ENCODE measurements around the gene PLS3.
"Not testable (repeated sequence)": the region's sequence is repeated elsewhere in the genome, so short reads cannot be mapped to it uniquely, and the experiment has no call there.

Gene PLS3, protein sequence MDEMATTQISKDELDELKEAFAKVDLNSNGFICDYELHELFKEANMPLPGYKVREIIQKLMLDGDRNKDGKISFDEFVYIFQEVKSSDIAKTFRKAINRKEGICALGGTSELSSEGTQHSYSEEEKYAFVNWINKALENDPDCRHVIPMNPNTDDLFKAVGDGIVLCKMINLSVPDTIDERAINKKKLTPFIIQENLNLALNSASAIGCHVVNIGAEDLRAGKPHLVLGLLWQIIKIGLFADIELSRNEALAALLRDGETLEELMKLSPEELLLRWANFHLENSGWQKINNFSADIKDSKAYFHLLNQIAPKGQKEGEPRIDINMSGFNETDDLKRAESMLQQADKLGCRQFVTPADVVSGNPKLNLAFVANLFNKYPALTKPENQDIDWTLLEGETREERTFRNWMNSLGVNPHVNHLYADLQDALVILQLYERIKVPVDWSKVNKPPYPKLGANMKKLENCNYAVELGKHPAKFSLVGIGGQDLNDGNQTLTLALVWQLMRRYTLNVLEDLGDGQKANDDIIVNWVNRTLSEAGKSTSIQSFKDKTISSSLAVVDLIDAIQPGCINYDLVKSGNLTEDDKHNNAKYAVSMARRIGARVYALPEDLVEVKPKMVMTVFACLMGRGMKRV

DNA sequence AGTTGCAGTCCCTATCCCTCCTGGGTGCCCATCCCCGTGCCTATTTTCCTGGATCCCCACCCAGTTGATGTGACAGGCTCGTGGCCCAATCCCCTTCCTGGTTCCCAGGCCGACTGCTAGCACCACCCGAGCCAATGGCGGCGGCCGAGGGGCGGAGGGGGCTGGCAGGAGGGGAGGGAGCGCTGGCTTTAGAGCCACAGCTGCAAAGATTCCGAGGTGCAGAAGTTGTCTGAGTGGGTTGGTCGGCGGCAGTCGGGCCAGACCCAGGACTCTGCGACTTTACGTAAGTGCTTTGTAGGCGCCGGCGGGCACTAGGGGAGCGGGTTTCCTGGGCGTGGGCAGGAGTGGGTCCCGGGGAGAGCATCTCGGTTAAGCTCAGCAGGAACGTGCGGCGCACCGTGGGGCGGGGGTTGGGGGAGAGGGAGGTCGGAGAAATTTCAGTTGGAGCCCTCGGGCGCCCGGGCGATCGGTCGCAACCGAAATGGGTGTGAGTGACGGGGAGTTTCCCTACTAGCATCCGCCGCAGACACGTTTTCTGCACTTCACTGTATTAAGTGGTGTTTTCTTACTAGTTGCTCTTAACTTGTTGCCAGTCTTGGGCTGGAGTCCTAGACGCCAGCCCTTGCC, at the start of gene PLS3:
Gene PLS3 (plus strand): TSS at position 197 of the 627 bp plus-strand sequence. CDS start 49,077 bp downstream, outside the sequence.
- DNase-seq = no peak

DNA sequence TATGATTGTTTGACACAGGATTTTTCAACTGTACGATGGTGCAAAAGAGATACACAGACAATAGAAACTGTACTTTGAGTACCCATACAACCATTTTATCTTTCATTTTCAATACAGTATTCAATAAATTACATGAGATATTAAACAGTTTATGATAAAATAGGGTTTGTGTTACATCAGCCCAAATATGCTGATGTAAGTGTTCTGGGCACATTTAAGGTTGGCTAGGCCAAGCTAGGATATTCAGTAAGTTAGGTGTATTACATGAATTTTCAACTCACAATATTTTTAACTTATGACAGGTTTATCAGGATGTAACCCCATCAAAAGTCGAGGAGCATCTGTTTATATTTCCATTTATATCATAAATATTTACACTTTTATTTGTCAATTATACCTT, 42.9 kb upstream of the PLS3 start:
- no peak for DNase-seq

DNA sequence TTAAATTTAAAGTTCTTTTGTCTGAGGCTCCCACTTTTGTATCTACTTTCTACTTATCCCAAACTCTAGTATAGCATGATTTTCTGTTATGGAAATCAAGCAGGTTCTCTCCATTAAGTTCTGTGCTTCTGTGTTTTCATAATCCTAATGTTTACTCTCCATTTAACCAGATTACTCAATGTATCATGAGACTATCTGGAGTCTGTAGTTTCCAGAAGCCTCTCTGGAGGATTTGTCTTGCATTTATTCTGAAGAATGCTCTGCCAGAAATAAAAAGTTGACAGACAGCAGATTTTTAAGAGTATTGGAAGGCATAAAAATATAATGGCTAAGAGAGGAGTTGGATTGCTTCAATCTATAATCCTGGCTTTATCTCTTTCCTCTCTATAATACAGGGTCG, 39.2 kb upstream of the PLS3 start:
- no peak for DNase-seq

DNA sequence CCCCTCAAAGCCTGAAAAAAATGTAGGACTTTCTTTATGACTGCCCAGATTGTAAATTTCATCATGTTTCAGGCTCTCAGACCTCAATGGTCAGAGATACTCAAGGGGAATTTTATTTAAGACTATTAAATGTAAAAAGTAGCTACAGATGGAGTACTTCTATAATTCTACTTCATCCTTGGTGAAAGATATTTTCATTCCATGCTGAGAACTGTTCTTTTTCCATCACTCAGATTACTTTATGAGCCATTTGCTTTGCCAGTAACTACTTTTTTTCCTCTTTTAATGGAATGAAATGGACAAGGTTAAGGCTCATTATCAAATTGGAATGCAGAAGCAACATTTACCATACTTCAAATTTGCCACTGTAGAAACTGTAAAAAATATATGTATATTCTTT, 38.0 kb upstream of the PLS3 start:
- no peak for DNase-seq

DNA sequence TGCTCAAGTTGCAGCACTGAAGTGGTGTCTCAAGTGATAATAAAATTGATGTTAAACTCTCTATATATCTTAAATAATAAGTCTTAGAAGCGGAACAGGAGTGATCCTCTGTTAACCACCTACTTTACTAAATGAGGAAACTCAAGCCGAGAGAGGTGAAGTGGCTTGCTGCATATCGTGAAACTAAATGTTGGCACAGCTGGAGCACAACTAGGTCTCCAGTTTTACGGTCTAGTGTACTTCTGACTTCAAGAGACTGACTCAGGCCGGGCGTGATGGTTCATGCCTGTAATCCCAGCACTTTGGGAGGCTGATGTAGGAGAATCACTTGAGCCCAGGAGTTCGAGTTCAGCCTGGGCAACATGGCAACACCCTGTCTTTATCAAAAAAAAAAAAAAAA, 35.5 kb upstream of the PLS3 start:
- DNase-seq = no peak

DNA sequence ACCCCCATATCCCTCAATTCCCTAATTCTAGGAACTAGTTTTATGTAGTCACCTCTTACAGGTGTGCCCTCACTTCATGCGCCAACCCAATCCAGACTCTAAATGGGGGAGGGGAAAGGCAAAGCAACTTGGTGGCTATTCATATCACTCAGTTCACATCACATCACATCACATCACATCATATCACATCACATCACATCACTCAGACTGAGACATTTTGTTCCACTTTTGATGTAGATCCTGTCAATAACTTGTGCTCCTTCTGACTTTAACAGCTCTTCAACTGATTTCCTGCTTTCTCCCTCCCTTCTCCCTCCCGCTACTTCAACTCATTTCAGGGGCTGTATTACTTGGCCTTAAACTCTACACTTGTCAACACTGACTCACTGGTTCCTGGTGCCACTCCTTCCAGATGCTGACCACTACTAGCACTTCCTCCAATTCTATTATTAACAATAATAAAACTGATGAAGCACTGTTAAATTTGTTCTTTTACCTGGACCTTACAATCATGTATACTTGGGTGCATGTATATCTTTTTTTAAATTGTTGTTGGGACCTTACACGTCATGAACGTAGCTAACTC, 29.1 kb upstream of the PLS3 start:
- no peak for DNase-seq

DNA sequence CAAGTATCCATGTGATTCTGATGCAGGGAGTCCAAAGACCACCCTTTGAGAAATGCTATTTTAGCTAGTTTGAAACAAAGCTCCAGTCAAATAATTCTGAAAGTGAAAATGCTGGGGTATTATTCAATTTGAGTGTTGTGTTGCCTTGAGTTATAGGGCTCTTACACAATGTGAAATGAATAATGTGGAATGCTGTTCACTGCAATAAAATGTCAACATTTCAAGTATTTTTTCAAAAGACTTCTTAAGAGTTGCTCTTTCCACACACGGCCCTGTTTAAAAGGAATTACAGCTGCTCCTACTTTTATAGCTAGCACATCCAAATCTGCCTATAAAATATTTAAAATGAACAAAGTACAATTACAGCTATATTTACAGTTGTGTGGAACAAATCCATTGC, 27.5 kb upstream of the PLS3 start:
- DNase-seq = no peak

DNA sequence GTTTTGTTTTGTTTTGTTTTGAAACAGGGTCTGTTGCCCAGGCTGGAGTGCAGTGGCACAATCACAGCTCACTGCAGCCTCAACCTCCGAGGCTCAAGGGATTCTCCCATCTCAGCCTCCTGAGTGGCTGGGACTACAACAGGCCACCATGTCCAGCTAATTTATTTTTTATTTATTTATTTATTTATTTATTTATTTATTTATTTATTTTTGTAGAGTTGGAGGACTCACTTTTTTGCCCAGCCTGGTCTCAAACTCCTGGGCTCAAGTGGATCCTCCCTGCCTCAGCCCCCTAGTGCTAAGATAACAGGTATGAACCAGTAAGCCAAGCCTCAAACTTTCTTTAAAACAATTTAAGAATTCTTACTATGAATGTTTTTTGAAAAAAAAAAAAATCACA, 26.6 kb upstream of the PLS3 start:
- no peak for DNase-seq

DNA sequence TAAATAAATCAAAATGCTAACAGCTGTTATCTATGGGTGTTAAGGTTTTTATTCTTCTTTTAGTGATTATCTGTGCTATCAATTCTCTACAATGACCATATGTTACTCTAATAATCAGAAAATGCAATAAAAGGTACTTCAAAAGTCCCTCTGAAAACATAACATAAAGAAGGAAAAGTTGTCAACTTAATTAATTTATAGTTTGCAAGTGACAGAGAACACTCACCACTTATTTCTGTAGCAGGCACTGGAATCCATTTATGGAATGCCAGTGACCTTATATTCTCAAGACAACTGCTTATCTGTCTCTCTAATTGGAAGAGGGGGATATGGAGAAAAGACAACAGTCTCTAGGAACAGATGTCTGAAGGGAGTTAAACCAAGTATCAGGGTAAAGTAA, 25.6 kb upstream of the PLS3 start:
- DNase-seq = no peak

DNA sequence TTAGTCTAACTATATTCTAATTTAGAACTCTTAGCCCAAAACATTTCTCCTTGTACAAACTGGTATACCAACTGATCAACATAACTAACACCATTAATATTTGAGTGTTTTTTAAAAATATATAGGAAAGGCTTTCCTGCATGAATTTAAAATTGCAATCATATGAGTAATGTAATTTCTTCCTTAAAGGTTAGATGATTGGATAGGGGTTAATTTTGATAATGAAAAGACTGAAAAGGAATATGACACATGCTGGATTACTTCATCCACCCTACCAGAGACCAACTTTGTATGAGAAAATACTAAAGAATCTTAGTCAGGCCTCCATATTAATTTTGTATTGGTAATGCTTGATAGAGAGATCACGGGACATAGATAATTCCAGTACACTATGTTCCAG, 25.1 kb upstream of the PLS3 start:
- no peak for DNase-seq

DNA sequence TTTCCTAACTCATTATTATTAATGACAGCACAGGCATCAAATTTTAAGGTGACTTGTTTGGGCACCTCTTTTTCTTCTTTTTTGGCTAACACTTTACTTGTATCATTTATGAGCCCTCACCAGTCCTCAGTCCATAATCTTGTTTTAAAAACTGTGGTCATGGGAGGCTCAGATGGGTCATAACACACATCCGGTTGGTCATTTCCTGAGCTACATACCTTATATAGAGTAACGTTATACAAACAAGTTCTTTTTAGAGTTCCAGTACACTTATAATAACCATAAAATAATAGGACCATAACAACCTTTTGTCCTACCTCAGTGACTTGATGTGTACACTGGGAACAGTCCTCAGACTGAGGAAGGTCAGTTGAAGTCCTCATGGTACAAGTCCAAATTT, 21.1 kb upstream of the PLS3 start:
- DNase-seq = no peak

DNA sequence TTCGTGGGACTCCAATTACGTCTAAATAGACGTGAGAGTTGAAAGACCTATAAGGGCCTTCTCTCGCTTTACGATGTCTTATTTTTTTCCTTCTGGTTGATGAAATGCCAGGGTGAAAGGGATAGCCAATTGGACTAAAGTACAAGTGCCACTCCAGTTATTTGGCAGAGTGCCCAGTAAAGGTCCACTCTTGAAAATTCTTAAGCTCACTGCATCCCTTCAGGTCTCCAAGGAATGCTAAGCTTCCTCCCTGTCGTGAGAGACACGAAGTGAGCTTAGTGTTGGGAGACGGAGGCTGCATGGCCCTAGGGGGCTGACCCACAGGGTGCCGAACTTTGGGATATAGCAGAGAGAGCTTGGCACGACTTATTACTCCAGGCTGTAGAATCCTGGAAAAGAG, 19.9 kb upstream of the PLS3 start:
- not testable (repeated sequence) for DNase-seq

DNA sequence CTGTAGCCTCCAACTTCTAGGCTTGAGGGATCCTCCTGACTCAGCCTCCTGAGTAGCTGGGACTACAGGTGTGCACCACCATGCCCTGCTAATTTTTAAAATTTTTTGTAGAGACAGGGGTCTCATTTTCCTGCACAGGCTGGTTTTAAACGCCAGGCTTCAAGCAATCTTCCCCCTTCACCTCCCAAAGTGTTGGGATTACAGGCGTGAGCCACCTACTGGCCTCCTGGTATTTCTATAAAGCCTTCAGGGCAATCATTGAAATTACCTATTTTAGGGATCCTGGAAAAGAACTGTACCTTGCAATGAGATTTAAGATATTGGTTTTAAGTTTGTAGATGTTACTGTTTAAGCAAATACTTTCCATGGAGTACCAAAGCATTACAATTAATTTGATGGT, 13.5 kb upstream of the PLS3 start:
- DNase-seq = no peak

DNA sequence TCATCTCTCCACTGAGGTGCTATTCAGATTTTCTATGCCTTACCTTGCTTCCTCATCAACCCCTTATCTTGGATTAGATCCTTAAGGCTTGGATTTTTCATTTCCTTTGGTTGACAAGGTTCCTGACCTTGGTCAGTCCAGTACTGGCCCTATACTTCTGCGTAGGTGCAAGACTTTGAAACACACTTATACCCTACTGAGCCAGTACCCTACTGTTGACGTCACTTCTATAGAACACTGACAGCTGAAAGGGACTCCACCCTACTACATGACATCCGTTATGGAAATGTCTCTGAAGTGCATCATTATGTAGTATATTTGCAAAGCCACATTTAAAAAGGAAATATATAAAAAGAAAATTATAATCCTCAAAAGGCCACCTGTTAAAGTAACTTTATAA, 12.0 kb upstream of the PLS3 start:
- no peak for DNase-seq

DNA sequence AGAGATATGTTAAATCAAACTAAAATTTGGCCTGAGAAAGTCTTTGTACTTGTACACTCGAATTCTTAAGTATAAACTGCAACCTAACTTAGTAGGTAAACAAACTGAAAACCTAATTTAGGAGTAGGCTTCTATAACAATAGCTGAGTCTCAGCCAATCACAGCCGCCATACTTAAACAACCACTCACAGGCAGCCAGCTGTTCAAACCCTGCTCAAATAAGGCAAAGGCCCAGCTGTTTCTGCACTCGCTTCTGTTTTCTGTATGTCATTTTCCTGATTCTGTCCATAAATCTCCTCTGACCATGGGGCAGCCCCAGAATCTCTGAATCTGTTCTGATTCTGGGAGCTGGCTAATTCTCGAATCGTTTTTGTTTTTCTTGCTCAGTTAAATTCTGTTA, 7.8 kb upstream of the PLS3 start:
- DNase-seq = no peak

DNA sequence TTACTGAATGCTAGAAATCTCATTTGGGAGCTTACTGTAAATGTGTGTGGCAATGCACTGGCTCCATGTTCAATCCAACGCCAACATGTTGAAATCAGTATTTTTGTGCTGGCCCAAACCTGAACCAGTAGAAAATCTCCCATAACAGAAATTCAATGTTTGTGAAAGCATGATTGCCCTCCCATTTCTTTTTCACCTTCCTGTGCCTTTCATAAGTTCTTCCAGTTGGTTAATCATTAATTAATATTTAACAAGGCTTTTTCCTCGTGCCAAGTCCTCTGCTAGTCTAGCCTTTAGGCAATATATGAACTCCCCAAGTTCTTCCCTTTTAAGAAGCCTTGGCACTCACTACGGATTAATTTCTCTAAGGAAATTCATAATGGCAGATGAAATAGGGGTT, 1.3 kb upstream of the PLS3 start:
- DNase-seq = no peak

DNA sequence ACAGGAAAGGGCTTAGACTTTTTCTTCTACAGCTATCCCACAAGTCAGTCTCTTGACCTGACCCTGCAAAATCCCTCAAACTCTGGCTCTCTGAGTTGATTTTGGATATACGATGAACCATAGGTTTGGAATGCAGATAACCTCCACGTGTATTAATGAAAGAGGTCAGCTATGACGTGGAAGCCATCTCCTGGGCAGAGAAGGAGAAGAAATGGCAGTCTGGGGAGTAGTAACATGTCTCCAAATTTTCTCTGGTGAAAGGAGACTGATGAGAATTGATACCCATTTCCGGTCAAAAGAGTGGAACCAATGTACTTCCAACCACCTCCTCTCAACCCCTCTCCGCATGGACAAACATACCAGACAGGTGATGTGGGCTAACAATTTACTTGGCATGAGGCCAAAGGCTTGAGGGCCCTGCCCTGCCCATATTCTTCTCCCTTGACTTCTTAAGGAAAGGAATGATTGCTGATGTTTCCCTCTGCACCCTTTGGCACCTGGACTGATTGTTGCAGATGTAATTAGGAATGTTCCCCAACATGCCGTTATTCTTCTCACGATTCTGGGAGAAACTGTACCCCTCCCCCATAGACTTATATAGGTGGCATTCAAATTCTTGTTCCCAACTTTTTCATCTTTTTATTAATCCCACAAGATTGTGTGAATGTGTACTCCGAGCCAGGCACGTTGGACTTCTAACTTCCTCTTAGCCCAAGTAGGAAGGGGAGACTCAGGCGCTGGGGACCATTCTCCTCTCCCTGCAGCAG, 580 bp upstream of the PLS3 start:
- no peak for DNase-seq

DNA sequence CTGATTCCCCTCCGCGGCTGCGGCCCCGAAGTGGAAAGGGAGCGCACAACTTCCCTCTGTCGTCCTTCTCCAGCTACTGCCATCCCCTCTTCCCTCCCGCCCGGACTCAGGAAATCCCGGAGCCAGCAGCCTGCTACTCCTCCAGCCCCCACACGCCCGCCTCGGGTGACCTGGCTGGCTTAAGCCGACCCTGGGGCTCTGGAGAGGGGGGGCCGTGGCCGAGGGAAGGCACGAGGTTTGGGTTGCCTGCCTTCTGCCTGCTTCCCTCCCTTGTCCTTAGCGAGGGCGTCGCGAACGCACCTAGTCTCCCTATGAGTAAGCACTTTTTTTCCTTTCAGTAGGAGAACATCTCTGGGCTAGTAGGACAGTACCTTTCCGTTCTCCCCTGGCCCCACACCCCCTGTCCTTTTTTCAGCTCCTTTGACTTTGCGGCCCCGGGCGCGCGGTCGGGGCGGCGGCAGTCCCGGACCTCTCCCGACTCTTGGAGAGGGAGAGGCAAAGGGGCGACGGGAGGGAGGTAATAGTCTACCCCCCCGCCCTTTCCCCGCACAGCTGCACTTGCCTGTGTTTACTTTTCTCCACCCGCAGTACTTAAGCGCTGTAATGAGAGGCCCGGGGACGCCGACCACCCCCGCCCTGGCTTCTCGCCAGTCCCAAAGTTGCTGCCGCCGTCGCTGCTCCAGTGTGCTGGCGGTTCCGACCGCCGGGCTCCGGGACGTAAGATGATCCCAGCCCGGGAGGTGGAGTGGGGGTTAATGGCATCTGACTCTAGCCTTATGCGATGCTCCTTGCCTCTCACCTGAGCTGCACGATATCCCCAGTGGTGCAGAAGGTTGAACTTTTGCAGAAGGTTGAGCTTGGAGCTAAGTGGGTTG, 868 bp downstream of the PLS3 start:
- no peak for DNase-seq

DNA sequence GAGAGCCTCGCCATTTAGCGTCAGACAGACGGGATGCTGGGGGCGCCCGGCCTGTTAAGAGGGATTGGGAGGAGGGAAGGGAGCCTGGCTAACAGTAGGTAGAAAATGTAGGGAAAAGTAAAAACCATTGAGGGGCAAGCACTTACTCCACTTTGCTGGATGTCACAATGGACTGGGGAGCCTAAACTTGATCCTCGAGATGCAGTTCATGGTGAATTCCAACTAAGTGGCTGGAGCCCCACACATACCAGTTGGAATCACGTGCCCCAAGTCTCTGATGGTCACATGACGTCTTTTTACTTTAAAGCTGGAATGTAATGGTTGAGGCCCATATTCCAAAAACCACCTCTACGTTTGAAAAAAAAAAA, 1.5 kb downstream of the PLS3 start:
- no peak for DNase-seq

DNA sequence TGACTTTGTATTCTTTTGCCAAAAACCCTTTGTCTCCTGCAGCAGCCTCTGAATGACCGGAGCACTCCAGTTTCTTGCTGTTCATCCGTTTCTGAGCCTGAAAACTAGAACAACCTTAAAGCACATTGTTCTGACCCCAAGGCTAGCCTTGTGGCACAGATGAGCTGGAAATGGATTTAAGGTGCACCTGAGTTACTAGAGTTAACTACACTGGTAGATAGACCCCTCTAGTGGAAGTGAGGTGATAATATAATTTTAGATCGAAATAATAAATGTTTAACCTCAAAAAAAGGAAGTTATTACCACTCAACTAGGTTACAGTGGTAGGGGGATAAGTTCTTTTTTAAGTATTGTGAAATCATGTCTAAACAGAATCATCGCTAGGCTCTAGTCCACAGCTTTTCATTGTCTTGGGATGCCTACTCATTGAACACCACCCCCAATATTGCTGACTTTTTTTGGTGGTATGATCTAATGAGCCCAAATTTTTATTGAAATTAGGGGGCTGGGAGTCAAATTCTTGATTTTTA, 2.7 kb downstream of the PLS3 start:
- DNase-seq = no peak

DNA sequence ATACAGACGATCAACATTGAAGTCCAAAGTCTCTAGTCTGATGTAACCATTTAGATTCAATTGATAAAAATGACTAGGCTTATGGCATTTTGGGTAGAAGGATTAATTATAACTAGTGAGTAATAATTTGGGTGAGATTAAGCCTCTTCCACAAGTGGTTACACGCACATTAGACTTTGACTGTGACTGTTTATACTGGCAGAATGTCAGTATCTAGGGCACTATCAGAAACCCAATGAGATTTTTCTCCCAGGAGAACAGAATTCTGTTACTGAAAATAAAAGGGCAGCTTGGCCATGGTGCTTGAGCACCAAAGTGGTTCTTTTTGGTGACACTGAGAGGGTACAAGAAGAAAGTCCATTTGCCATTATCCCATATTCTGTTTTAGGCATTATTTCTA, 3.3 kb downstream of the PLS3 start:
- DNase-seq = no peak

DNA sequence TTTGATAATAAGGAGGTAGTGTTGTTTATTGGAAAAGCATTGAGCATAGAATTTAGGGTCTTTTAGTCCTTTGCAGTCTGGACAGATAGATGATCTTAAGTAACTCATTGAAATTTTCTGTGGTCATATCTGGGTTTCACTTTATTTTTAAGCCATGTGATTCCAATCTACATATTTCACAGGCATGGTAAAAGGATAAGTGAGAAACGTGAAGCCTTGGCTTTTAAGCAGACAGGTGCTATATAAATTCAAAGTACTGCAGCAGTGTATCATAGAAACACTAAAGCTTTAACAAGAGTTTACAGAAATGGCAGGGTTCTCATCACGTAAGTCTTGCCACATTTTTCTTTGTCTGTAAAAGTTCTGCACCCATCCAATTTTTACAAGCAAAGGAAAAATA, 4.9 kb downstream of the PLS3 start:
- no peak for DNase-seq
